ENCODE measurements around the gene C17orf58.

Gene C17orf58

DNA sequence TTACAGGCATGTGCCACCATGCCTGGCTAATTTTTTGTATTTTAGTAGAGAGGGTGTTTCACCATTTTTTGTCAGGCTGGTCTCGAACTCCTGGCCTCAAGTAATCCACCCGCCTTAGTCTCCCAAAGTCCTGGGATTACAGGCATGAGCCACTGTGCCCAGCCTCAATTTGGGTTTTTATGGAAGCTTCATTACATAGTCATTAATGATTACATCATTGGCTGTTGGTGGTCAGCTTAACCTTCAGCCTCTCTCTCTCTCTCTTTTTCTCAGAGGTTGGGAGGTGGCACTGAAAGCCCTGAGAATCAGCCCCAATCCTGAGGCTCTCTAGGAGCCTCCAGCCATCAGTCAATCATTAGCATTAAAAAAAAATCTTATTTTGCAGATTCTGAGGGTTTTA is 45.3 kb downstream of the C17orf58 start:
- no peak for DNase-seq

GRCh38 chr17:67947325-67947813 is 48.9 kb downstream of the C17orf58 start:
- DNase-seq, result no peak

DNA sequence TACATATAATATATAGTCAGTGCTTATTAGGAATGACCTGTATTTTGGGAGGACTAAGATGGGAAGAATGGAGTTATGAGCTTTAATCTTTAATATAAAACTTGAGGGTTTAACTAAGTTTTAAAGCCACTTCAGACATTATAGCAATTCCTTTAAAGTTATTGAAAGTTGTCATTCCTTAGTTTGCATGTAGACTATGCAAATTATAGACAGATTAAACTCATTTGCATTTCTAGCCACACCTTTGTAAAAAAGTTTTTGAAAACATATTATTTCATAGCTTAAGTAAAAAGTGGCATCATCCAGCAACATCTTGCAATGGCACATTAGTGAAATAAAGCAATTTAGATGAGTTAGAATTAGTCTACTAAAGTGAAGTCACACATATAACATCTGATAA is 49.8 kb downstream of the C17orf58 start:
- no peak for DNase-seq

GRCh38 chr17:67944035-67944434 is 52.2 kb downstream of the C17orf58 start:
- no peak for DNase-seq

GRCh38 chr17:67942810-67943209 is 53.5 kb downstream of the C17orf58 start:
- no peak for DNase-seq
